GM13977 (cell line): ENCODE measurements around the gene BEGAIN.

Experiments used
- DNase-seq: peaks from one replicate; pipeline ENCODE4 v3.0.0; 2012; ENCODE audit warnings: low spot score
- in situ Hi-C: fragments of 300-500 bp; cut with MboI; formaldehyde crosslinking; loops from one replicate; pipeline ENCODE4 v1.12.0; 2022; ENCODE audit warnings: low sequenced_read_pairs, low pct_unique_long_range_greater_than_20kb, mixed read lengths, inconsistent platforms; ENCODE audit not compliant: unreplicated experiment
- TF ChIP-seq, protein P1 (sequence below): IDR thresholded peaks from 2 replicates; pipeline ENCODE4 v1.5.1; 2012; ENCODE audit warnings: mild to moderate bottlenecking, control low read depth; ENCODE audit not compliant: insufficient read depth; ENCODE audit errors: extremely low read depth, missing control alignments

BEGAIN gene

DNA sequence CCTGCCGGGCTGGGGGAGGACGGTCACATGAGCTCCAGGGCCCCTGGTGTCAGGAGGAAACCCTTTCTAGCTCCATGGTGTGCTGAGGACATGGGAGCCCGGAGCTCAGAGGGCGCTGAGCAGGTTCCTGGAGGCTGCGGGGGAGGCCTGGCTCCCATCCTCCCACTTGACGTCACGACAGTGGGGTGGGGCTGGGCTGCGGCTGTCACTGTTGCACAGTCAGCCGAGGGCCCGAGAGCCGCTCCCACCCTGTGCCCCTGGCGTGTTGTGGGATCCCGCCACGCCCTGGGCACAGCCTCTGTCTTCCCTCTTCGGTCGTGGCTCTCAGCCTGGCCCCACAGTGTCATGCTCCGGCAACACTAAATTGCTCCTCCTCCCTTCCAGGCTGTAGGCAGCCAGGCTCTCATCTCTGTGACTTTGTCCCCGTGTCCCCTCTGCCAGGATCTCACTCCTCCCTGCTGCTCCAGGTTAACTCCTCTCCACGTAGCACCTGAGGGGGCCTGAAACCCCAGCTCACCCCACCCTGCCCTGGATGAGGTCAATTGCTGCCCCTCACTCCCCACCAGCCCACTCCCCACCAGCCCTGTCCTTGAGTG, 33.0 kb downstream of the BEGAIN start:
- in situ Hi-C loops, result no loop called here
- TF ChIP-seq, protein P1, sequence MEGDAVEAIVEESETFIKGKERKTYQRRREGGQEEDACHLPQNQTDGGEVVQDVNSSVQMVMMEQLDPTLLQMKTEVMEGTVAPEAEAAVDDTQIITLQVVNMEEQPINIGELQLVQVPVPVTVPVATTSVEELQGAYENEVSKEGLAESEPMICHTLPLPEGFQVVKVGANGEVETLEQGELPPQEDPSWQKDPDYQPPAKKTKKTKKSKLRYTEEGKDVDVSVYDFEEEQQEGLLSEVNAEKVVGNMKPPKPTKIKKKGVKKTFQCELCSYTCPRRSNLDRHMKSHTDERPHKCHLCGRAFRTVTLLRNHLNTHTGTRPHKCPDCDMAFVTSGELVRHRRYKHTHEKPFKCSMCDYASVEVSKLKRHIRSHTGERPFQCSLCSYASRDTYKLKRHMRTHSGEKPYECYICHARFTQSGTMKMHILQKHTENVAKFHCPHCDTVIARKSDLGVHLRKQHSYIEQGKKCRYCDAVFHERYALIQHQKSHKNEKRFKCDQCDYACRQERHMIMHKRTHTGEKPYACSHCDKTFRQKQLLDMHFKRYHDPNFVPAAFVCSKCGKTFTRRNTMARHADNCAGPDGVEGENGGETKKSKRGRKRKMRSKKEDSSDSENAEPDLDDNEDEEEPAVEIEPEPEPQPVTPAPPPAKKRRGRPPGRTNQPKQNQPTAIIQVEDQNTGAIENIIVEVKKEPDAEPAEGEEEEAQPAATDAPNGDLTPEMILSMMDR, result no peak
- no peak for DNase-seq

DNA sequence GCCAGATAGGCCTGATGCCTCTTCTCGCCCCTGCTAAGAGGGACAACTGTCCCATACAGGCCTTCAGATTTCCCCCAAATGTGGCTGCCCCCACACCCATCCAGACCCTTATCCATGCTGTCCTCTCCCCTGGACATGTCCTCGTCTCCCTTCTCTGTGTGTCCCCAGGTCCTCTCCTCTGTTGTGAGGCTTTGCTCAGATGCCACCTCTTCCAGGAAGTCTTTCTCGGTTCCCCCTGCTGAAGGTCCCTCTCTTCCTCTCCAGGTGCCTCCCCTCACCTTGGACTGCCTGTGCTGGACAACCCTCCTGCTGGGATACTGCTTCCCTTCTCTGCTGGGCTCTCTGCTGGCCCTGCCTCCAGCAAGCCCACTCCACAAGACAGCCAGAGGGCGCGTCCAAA, 33.7 kb downstream of the BEGAIN start:
- DNase-seq, result no peak
- in situ Hi-C loops, result no loop called here
- TF ChIP-seq, protein P1, result no peak

DNA sequence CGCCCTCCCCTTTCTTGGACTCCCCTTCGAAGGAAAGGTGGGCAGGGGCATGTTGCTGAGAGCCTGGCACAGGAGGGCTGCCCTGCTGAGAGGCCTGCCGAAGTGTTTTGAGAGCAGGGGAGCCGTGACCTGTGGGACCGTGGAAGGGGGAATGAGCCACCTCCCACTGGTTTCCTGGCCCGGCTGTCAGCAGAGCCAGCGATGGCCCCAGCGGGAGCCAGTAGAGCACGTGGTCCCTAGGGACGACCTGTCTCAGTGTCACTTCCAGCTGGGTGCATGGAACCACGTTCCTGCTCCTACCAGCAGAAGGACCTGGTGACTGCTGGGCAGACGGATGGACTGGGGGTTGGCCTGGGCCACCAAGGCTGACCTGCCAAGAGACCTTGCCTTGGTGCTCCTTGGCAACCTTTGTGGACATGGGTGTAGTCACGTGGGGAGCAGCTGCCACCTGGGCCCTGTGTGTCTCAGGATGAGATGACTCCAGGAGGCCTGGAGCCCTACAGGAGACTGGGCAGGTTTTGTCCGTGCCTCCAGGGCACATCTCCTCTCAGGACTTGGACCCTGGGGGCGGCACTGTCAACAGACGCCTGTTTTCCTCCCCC, 34.6 kb downstream of the BEGAIN start:
- TF ChIP-seq, protein P1, result no peak
- in situ Hi-C loops, result no loop called here
- DNase-seq, result no peak

DNA sequence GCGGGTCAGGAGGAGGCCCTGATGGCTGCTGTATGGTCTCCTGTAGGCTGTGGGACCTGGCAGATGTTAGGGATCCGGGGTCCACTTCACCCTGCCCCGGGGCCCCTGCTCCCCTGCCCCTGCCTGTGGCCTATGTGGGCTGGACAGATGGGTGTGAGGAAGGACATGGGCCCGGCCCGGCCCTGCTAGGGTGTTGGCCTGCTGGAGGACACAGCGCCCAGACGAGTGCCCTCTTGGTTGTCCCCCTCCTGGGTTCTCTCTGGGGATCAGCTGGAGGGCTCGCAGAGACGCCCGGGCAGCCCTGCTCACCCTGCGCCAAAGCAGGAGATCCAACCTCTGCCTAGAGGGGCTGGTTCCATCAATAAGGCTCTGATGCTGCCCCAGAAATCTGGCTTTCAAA, 36.2 kb downstream of the BEGAIN start:
- DNase-seq, result no peak
- TF ChIP-seq, protein P1, result no peak
- in situ Hi-C loops, result no loop called here

DNA sequence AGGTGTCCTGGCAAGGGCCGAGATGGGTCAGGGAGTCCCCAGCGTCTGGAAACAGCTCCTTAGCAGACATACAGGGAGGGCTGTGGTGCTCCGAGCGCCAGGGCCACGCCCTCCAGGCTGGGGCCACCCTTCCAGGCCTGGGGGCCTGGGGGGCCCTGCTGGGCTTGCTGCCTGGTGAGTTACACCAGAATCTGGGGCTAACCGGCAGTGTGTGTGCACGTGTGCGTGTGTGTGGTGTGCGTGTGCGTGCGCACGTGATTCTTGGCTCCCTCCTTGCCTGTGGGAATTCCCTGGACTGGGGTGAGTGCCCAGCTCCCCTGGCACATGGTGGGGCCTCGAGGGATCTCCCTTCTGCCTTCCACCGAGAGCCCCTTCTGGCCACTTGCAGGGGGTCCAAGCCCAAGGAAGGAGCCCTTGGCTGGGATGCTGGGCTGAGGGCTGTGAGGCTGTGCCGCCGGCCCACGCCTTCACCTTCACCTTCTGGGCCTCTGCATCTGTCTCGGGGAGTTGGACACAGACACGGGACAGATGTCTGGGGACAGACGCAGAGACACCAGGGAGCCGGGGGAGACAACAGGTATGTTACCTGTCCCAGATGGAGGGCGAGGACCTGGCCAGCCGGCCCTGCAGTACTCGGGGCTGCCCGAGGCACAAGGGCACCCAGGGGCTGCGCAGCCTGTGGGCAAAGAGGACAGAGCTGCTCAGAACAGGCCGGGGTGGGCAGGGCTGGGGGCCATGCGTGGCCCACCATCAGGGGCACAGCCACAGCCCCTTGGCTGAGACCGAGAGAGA, 37.2 kb downstream of the BEGAIN start:
- TF ChIP-seq, protein P1, result no peak
- in situ Hi-C loops, result no loop called here
- no peak for DNase-seq

DNA sequence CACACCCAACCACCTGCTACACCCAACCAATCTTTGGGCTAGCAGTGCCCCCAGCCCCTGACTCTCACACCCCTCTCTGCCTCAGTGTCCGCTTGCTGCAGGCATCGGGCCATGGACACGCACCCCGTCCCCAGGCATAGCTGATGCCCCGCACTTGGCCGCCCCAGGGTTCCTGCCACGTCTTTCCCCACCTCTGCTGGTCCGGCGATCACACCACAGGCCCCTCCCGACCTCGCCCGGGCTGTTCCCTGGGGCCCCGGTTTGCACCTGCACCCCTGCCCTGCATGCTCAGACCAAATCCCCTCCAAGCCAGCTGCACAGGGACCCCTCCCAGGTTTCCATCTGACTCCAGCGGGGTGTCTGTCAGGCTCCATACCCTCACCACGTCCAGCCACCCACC, 38.3 kb downstream of the BEGAIN start:
- no peak for DNase-seq
- in situ Hi-C loops, result no loop called here
- TF ChIP-seq, protein P1, result no peak
